ENCODE measurements around the gene BMPR2.
"Not testable (repeated sequence)": the region's sequence is repeated elsewhere in the genome, so short reads cannot be mapped to it uniquely, and the experiment has no call there.

Gene BMPR2

GRCh38 chr2:202460119-202460518 lies 84.0 kb downstream of the BMPR2 start:
- Histone ChIP-seq H3K9ac (ENCODE audit: low read length) (no peak overlapping the region), H3K36me3 (ENCODE audit: control insufficient read depth, insufficient read depth, low read length) (no peaks in the 10 kb centered on the region), H3K4me1 (ENCODE audit: control insufficient read depth, insufficient read depth, low read length) (no peaks in the 10 kb centered on the region), H3K9me3 (ENCODE audit: control insufficient read depth, low read length) (no peaks in the 10 kb centered on the region), H3K4me3 (ENCODE audit: low read length) (no peak overlapping the region), H3K27me3 (ENCODE audit: control insufficient read depth, insufficient read depth, low read length) (no peaks in the 10 kb centered on the region)

GRCh38 chr2:202479090-202479489 lies 103.0 kb downstream of the BMPR2 start:
- Histone ChIP-seq H3K4me1 (ENCODE audit: control insufficient read depth, insufficient read depth, low read length) (no peaks in the 10 kb centered on the region), H3K4me3 (ENCODE audit: low read length) (no peak overlapping the region), H3K9me3 (ENCODE audit: control insufficient read depth, low read length) (no peaks in the 10 kb centered on the region), H3K36me3 (ENCODE audit: control insufficient read depth, insufficient read depth, low read length) (no peaks in the 10 kb centered on the region), H3K27me3 (ENCODE audit: control insufficient read depth, insufficient read depth, low read length) (no peaks in the 10 kb centered on the region), H3K9ac (ENCODE audit: low read length) (no peak overlapping the region)

DNA sequence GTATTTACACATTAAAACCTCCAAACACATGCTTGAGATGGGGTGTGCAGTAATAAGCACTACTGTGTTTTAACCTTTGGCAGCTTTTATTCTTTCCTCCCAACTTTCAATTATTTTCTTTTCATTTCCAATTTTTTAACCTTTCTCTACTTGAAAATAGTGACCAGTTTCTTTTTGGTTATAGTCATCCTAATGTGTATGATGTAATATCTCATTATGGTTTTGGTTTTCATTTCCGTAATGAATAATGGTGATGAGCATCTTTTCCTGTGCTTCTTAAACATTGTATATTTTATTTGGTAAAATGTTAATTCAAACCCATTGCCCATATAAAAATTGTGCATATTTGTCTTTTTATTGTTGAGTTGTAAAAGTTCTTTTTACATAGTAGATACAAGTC lies 103.5 kb downstream of the BMPR2 start:
- Histone ChIP-seq H3K27me3 (ENCODE audit: control insufficient read depth, insufficient read depth, low read length) (no peaks in the 10 kb centered on the region), H3K4me3 (ENCODE audit: low read length) (no peak overlapping the region), H3K9ac (ENCODE audit: low read length) (no peak overlapping the region), H3K9me3 (ENCODE audit: control insufficient read depth, low read length) (no peaks in the 10 kb centered on the region), H3K4me1 (ENCODE audit: control insufficient read depth, insufficient read depth, low read length) (no peaks in the 10 kb centered on the region), H3K36me3 (ENCODE audit: control insufficient read depth, insufficient read depth, low read length) (no peaks in the 10 kb centered on the region)

GRCh38 chr2:202486351-202486750 lies 110.2 kb downstream of the BMPR2 start:
- Histone ChIP-seq H3K4me3 (ENCODE audit: low read length) (no peak overlapping the region), H3K4me1 (ENCODE audit: control insufficient read depth, insufficient read depth, low read length) (no peaks in the 10 kb centered on the region), H3K9me3 (ENCODE audit: control insufficient read depth, low read length) (no peaks in the 10 kb centered on the region), H3K27me3 (ENCODE audit: control insufficient read depth, insufficient read depth, low read length) (no peaks in the 10 kb centered on the region), H3K36me3 (ENCODE audit: control insufficient read depth, insufficient read depth, low read length) (no peaks in the 10 kb centered on the region), H3K9ac (ENCODE audit: low read length) (no peak overlapping the region)

DNA sequence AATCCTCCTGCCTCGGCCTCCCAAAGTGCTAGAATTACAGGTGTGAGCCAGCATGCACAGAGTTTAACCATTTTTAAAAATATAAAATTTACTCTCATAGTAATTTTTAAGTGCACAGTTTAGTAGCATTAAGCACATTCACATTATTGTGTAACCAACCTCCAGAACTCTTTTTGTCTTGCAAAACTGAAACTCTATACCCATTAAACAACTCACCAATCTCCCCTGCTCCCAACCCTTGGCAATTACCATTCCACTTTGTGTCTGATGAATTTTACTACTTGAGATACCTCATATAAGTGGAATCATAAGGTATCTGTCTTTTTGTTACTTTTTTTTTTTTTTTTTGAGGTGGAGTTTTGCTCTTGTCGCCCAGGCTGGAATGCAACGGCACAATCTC lies 112.5 kb downstream of the BMPR2 start:
- Histone ChIP-seq H3K36me3 (ENCODE audit: control insufficient read depth, insufficient read depth, low read length) (no peaks in the 10 kb centered on the region), H3K4me1 (ENCODE audit: control insufficient read depth, insufficient read depth, low read length) (peaks cover 8% of the 10 kb centered on the region), H3K9me3 (ENCODE audit: control insufficient read depth, low read length) (no peaks in the 10 kb centered on the region), H3K4me3 (ENCODE audit: low read length) (no peak overlapping the region), H3K27me3 (ENCODE audit: control insufficient read depth, insufficient read depth, low read length) (no peaks in the 10 kb centered on the region), H3K9ac (ENCODE audit: low read length) (no peak overlapping the region)

GRCh38 chr2:202490479-202490878 lies 114.4 kb downstream of the BMPR2 start:
- Histone ChIP-seq H3K4me1 (ENCODE audit: control insufficient read depth, insufficient read depth, low read length) (peaks cover 20% of the 10 kb centered on the region), H3K4me3 (ENCODE audit: low read length) (no peak overlapping the region), H3K27me3 (ENCODE audit: control insufficient read depth, insufficient read depth, low read length) (no peaks in the 10 kb centered on the region), H3K9me3 (ENCODE audit: control insufficient read depth, low read length) (no peaks in the 10 kb centered on the region), H3K9ac (ENCODE audit: low read length) (no peak overlapping the region), H3K36me3 (ENCODE audit: control insufficient read depth, insufficient read depth, low read length) (no peaks in the 10 kb centered on the region)

DNA sequence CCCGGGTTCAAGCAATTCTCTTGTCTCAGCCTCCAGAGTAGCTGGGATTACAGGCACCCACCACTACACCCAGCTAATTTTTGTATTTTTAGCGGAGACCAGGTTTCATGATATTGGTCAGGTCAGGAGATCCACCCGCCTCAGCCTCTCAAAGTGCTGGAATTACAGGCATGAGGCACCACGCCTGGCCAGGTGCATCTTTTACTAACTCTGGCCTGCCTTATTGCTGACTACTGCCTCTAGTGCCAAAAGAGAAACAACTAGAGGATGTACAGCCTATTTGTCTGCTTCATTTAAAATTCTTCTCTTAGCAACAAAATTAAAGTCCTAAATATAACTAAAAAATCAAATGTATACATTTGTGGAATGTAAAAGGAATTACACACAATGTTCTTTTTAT lies 115.4 kb downstream of the BMPR2 start:
- no peak overlapping the region for H3K9ac ChIP-seq (ENCODE audit: low read length)
- H3K4me1 ChIP-seq (ENCODE audit: control insufficient read depth, insufficient read depth, low read length) = peaks cover 20% of the 10 kb centered on the region
- no peaks in the 10 kb centered on the region for H3K9me3 ChIP-seq (ENCODE audit: control insufficient read depth, low read length)
- H3K36me3 ChIP-seq (ENCODE audit: control insufficient read depth, insufficient read depth, low read length) = no peaks in the 10 kb centered on the region
- H3K4me3 ChIP-seq (ENCODE audit: low read length) = no peak overlapping the region
- H3K27me3 ChIP-seq (ENCODE audit: control insufficient read depth, insufficient read depth, low read length) = no peaks in the 10 kb centered on the region

- H3K9me3 ChIP-seq (ENCODE audit: control insufficient read depth, low read length) = no peaks in the 10 kb centered on the region
- peaks cover 20% of the 10 kb centered on the region for H3K4me1 ChIP-seq (ENCODE audit: control insufficient read depth, insufficient read depth, low read length)
- H3K9ac ChIP-seq (ENCODE audit: low read length) = no peak overlapping the region
- H3K4me3 ChIP-seq (ENCODE audit: low read length) = no peak overlapping the region
- no peaks in the 10 kb centered on the region for H3K36me3 ChIP-seq (ENCODE audit: control insufficient read depth, insufficient read depth, low read length)
- H3K27me3 ChIP-seq (ENCODE audit: control insufficient read depth, insufficient read depth, low read length) = no peaks in the 10 kb centered on the region
Measured at GRCh38 chr2:202494300-202495229, 118.4 kb downstream of the BMPR2 start.

GRCh38 chr2:202495230-202495604 lies 119.1 kb downstream of the BMPR2 start:
- no peaks in the 10 kb centered on the region for H3K27me3 ChIP-seq (ENCODE audit: control insufficient read depth, insufficient read depth, low read length)
- peaks cover 20% of the 10 kb centered on the region for H3K4me1 ChIP-seq (ENCODE audit: control insufficient read depth, insufficient read depth, low read length)
- no peaks in the 10 kb centered on the region for H3K9me3 ChIP-seq (ENCODE audit: control insufficient read depth, low read length)

GRCh38 chr2:202496835-202497472 lies 120.8 kb downstream of the BMPR2 start:
- H3K27me3 ChIP-seq (ENCODE audit: control insufficient read depth, insufficient read depth, low read length); H3K36me3 ChIP-seq (ENCODE audit: control insufficient read depth, insufficient read depth, low read length); H3K9ac ChIP-seq (ENCODE audit: low read length); H3K9me3 ChIP-seq (ENCODE audit: control insufficient read depth, low read length); H3K4me3 ChIP-seq (ENCODE audit: low read length): not testable (repeated sequence)
- peaks cover 20% of the 10 kb centered on the region for H3K4me1 ChIP-seq (ENCODE audit: control insufficient read depth, insufficient read depth, low read length)

More at GRCh38 chr2:202495230-202495604, 119.1 kb downstream of the BMPR2 start:
- Histone ChIP-seq H3K9ac (ENCODE audit: low read length) (no peak overlapping the region), H3K36me3 (ENCODE audit: control insufficient read depth, insufficient read depth, low read length) (no peaks in the 10 kb centered on the region), H3K4me3 (ENCODE audit: low read length) (no peak overlapping the region)

DNA sequence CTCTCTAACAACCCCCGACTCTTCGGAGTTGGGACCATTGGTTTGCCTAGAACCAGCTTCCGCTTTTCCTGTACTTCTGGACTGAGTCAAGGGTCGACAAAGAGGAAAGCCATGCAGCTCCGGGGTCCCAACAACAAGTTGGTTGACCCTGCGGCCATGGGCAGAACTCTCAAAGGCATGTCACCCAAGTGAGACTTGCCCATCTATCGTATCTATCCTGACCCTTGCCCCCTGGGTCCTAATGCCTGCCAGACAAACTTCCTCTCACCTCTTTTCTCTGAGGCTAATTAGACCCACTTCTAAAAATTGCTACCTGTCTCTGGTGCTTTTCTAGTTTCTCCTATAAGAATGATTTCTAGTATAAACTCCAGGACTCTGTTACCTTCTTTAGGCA lies 121.3 kb downstream of the BMPR2 start:
- H3K4me1 ChIP-seq (ENCODE audit: control insufficient read depth, insufficient read depth, low read length) = peaks cover 15% of the 10 kb centered on the region
- H3K27me3 ChIP-seq (ENCODE audit: control insufficient read depth, insufficient read depth, low read length); H3K4me3 ChIP-seq (ENCODE audit: low read length); H3K9me3 ChIP-seq (ENCODE audit: control insufficient read depth, low read length); H3K36me3 ChIP-seq (ENCODE audit: control insufficient read depth, insufficient read depth, low read length); H3K9ac ChIP-seq (ENCODE audit: low read length): not testable (repeated sequence)

DNA sequence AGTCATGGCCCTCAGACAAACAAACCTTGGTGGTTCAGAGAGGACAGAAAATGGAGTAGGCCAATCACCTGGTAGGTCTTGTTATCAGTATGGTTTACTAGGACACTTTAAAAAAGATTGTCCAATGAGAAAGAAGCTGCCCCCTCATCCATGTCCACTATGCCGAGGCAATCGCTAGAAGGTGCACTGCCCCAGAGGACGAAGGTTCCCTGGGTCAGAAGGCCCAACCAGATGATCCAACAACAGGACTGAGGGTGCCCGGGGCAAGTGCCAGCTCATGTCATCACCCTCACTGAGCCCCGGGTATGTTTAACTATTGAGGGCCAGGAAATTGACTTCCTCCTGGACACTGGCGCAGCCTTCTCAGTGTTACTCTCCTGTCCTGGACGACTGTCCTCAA lies 123.7 kb downstream of the BMPR2 start:
- not testable (repeated sequence) for H3K9ac ChIP-seq (ENCODE audit: low read length); H3K27me3 ChIP-seq (ENCODE audit: control insufficient read depth, insufficient read depth, low read length); H3K9me3 ChIP-seq (ENCODE audit: control insufficient read depth, low read length); H3K36me3 ChIP-seq (ENCODE audit: control insufficient read depth, insufficient read depth, low read length); H3K4me3 ChIP-seq (ENCODE audit: low read length); H3K4me1 ChIP-seq (ENCODE audit: control insufficient read depth, insufficient read depth, low read length)
